GM18861 (cell line): ENCODE results near the gene PGD.
"Not testable (repeated sequence)": the region's sequence is repeated elsewhere in the genome, so short reads cannot be mapped to it uniquely, and the experiment has no call there.

Experiments used
- ATAC-seq: cut with Tn5 transposase; IDR thresholded peaks from one replicate; pipeline ENCODE4 v1.9.1; 2021; ENCODE audit not compliant: unreplicated experiment

Gene PGD

DNA sequence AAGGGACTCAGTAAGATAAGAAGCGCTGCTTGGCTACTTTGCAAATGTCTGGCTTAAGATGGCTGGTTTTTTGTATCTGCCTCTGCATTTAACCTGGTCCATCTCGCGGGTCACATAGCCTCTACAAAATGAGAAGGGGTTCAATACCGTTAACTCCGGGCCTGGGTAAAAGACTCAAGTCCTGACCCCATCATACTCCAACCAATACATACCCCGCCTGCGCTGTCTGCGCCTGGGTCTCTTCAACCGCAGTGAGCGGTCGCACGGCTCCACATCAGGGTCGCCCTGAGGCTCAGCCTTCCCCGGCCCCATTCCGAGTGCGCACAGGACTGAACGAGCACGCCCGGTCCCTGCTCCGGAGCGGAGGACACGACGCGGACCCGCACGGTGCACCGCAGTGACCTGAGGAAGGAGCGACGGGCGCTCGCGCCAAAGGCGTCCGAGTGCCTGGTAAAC is 558 bp upstream of the PGD start:
- no peak for ATAC-seq

DNA sequence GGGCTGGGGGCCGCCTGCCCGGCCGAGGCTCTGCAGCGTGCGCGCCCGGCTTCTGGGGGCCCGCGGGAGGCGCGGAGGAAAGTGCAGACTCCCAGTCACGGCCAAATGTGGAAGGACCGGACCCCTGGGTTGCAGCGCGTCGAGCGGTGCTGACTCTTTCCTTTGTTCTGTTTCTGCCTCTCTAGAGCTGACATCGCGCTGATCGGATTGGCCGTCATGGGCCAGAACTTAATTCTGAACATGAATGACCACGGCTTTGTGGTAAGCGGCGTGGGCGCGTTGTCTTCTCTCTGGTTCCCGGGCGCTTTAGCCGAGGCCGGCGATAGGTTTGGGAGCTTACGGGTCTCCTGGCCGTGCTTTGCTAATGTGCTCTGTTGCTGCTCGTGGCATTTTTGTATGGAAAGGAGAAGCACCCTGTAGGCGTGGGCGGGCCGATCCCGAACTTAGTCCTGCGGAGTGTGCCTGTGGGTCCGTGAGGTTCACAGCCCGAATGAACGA is 629 bp downstream of the PGD start:
- no peak for ATAC-seq

DNA sequence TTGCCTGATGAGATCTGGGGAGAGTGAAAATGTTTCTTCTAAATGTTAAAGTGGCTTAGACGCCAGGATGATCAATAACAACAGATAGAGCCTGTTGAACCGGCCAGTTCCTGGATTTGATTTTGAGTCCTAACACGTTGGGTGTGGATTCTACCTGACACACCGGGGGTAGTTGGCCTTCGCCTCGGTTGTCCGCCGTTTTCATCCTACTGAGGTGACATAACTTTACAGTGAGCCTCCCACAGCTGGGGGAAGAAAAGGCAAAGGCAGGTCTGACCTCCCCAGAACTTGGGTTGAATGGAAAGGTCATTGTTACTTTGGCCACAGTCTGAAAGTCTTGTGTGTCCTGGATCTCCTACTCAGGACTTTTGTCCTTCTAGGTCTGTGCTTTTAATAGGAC is 1.1 kb downstream of the PGD start:
- no peak for ATAC-seq

DNA sequence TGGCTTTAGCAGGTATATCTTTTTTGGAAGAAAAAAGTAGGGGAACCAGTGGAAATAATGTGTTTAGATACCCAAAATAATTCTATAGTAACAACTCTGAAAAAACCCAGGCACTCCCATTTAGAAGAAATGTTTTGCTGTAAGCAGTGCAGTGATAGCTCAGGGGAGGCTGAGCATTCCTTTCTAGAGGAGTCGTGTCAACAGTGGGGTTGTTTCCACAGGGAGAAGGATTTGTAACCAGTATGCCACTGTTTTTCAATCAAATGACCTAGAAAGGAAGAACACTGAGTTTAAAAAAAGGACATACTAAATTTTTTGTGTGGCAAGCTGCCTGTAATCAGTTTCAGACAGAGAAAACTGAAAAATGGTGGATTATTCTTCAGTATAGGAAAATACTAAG is 2.4 kb downstream of the PGD start:
- no peak for ATAC-seq

DNA sequence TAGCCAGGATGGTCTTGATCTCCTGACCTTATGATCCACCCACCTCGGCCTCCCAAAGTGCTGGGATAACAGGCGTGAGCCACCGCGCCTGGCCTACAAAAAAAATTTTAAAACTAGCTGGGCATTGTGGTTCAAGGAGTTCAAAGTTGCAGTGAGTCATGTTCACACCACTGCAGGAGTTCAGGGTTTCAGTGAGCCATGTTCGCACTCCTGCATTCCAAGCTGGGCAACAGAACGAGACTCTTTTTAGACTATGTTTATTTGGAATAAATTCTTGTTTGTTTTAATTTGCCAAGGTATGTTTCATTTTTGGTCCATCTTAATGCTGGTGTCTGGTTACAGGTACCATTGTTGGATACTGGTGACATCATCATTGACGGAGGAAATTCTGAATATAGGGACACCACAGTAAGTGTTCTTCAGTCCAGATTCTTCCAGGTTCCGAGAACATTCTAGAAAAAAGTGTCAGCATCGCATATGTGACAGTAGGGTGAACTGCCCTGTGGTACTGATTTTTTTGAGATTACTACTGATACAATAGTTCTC is 3.9 kb downstream of the PGD start:
- no peak for ATAC-seq

DNA sequence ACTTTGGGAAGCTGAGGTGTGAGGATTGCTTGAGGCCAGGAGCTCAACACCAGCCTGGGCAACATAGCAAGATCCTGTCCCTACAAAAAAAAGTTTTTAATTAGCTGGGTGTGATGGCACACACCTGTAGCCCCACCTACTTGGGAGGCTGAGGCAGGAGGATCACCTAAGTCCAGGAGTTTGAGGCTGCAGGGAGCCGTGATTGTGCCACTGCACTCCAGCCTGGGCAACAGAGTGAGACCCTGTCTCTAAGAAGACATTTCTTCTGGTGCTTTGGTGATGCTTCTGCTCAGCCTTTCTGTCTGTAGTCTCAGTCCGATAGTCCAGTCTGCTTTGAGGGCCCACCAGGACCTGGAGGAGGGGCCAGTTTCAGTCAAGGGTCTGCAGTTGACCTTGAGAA is 8.3 kb downstream of the PGD start:
- ATAC-seq = no peak

DNA sequence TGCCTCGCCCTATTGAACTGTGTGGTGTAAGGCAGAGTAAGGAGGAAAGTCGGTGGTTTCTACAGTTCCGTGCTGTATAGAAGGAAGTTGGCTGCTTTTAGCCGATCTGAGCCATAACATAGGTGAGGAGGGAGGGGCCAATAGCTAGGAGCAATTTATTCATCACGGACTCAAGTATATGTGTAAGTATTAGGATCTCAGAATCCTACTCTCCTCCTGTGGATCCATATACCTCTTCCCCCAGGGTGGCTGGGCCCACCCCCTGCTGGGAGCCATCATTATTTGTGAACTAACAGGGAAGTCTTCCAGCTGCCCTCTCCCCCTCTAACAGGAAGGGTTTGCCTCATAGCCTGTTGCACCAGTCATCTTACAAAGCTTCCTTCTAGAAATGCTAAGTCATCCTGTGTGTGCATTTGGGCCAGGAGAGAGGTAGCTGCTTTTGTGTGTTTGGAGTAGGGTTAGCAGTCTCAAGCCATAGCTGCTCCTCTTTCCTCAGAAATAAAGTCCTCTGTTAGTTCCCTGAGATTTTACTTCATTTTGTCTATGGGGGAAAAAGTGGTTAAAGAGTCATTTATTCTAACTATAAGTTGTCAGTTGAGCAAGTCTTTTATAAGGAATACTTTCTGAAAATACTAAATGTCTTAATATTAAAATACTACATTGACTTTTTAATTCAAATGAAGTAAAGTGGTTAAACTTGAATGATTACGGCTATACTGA is 16.5 kb downstream of the PGD start:
- no peak for ATAC-seq

DNA sequence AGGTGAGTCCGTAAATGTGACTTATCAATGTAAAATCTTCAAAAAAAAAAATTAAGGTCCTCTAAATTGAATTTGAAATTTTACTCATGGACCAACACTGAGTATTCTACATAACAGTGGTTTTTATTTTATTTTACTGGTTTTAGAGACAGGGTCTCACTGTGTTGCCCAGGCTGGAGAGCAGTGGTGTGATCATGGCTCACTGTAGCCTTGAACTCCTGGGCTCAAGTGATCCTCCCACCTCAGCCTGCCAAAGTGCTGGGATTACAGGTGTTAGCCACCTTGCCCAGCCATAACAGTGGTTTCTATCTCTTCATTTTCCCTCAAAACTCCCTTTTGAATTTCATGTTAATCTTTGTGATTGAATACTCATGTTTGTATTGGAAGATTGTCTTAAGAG is 17.1 kb downstream of the PGD start:
- ATAC-seq = not testable (repeated sequence)

DNA sequence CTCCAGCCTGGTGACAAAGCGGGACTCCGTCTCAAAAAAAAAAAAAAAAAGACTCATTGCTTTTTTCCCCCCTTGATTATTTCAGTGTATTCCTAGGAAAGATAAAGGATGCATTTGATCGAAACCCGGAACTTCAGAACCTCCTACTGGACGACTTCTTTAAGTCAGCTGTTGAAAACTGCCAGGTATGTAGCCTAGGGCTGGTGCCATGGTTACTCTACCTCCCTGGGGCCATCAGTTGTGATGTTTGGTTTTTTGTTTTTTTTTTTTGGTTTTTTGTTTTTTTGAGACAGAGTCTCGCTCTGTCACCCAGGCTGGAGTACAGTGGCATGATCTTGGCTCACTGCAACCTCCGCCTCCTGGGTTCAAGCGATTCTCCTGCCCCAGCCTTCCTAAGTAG is 19.9 kb downstream of the PGD start:
- ATAC-seq = not testable (repeated sequence)

DNA sequence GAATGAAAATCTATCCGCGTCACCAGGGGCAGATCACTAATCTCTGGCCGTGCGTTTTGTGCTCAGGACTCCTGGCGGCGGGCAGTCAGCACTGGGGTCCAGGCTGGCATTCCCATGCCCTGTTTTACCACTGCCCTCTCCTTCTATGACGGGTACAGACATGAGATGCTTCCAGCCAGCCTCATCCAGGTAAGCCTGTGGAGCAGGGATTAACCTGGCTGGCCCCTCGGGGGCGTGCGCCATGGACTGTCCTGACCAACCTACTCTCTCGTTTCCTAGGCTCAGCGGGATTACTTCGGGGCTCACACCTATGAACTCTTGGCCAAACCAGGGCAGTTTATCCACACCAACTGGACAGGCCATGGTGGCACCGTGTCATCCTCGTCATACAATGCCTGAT is 20.5 kb downstream of the PGD start:
- ATAC-seq = no peak

DNA sequence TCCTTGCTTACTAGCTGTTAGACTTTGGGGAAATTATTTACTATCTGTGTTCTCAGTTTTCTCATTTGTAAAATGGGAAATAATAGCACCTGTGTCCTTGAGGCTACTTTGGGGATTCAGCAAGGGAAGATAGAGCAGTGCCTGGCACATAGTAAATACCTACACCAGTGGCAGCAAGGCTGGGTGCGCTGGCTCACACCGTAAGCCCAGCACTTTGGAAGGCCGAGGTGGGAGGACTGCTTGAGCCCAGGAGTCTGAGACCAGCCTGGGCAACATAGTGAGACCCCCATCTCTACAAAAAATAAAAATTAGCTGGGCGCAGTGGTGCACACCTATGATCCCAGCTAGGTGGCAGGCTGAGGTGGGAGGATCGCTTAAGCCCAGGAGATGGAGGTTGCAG is 22.8 kb downstream of the PGD start:
- no peak for ATAC-seq

DNA sequence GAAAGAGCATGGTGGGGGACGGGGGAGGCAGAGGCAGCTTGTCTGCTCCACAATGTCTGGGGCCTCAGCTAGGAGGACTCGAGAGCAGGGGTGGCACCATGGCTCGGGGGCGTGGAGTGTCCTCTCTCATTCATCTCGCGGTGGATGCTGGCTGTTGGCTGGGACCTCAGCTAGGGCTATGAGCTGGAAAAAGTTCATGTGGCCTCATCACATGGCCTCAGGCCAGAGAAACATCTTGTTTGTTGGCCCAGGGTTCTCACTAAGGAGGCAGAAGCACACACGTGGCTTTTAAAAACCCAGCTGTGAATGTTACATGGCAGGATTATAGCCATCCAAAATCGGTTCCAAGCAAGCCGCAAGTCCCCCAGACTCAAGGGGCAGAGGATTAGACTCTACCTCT is 25.2 kb downstream of the PGD start:
- ATAC-seq = no peak

DNA sequence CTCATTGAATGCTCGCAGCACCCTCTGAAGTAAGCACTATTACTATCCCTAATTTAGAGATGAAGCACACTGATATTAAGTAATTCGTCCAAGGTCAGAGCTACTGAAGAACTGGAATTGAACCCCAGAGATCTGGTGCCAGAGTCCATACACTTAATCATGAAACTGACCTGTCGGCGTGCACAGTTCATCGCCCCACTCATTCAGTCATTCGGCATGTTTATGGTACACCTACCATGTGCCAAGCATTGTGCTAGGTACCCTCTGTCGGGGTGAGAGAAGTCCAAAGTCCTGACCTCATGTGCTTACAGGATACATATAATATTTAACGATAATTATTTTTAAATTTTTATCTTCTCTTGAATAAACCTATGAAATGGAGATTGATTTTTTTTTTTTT is 25.8 kb downstream of the PGD start:
- no peak for ATAC-seq

DNA sequence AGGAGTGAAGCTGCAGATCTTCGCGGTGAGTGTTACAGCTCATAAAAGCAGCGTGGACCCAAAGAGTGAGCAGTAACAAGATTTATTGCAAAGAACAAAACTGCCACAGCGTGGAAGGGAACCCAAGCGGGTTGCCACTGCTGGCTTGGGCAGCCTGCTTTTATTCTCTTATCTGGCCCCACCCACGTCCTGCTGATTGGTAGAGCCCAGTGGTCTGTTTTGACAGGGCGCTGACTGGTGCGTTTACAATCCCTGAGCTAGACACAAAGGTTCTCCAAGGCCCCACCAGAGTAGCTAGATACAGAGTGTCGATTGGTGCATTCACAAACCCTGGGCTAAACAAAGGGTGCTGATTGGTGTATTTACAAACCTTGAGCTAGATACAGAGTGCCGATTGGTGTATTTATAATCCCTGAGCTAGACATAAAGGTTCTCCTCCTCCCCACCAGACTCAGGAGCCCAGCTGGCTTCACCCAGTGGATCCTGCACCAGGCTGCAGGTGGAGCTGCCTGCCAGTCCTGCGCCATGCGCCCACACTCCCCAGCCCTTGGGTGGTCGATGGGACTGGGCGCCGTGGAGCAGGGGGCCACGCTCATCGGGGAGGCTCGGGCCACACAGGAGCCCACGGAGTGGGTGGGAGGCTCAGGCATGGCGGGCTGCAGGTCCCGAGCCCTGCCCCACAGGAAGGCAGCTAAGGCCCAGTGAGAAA is 27.1 kb downstream of the PGD start:
- not testable (repeated sequence) for ATAC-seq

DNA sequence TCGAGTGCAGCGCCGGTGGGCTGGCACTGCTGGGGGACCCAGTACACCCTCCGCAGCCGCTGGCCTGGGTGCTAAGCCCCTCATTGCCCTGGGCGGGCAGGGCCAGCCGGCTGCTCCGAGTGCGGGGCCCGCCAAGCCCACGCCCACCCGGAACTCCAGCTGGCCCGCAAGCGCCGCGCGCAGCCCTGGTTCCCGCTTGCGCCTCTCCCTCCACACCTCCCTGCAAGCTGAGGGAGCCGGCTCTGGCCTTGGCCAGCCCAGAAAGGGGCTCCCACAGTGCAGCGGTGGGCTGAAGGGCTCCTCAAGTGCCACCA is 27.6 kb downstream of the PGD start:
- not testable (repeated sequence) for ATAC-seq

DNA sequence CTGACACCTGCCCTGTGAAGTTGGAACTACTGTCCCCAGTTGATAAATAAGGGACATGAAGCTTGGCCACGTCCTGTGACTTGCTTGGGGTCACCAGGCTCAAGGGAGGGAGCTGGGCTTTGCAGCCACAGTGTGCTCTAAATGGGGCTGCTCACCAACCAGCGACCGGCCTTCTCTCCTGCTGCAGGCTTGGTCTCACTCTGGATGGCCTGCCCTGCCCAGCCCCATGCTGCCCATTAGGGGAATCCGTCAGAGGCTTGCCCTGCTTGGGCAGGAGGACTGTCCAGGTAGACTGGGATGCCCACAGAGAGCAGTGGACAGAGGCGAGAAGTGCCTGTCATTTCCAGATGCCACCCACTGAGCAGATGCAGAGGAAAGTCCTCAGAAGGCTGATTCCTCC is 30.1 kb downstream of the PGD start:
- no peak for ATAC-seq

DNA sequence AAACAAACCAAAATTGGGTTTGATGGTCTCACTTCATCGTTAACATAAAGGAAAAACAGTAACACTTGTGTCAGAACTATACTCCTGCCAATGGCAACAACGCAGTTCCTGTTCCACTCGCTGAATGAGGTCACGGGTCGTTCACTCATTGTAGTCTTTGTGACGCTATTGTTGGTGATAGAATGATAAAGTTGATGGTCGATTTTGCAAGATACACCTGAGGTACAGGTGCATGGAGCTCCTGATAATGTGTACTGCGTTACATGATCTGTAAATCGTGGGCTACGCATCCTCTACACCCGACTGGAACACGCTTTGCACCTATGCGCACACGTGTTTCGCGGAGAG is 31.0 kb downstream of the PGD start:
- ATAC-seq = peak; percentile 15

DNA sequence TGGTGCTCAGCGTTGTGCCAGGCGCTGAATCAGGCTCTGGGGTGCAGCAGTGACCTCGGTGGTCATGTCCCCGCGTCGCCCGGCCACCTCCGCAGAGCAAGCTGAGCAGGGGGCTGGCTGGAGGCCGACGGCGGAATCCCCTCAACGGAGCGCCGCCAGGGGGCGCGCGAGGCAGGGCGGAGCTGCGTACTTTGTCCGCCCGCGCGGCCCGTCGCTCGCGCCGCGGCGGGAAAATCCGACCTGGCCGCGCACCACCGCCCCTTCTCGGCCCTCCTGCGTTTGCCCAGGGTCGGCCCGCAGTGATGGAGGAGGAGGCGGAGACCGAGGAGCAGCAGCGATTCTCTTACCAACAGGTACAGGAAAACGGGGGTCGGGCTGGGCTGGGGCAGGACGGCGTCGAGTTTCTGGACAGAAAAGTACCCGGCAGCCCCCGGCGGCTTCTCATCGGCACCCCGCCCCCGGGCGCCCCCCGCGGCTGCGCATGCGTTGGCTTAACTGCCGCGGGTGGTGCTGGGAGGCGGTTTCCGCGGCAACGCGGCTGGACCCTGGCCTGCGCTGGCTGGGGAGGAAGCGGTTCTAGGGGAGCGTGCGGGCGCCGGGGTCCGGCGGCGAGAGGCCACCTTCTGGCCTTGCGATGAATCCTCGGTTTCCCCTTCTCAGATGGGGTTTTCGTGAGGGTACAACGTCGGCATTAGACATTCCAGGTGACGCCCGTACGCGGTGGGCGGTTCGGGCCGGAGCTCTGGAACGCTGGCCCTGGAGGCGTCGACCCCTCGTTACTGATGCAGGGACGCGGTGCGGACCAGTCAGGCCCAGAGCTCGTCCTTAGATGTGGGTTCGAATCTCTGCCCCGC is 31.6 kb downstream of the PGD start, which contains the start of gene CENPS:
Gene CENPS (plus strand): TSS at position 218 of the 854 bp plus-strand sequence. CDS start 85 bp downstream, at position 303.
- peak; percentile 76 for ATAC-seq

DNA sequence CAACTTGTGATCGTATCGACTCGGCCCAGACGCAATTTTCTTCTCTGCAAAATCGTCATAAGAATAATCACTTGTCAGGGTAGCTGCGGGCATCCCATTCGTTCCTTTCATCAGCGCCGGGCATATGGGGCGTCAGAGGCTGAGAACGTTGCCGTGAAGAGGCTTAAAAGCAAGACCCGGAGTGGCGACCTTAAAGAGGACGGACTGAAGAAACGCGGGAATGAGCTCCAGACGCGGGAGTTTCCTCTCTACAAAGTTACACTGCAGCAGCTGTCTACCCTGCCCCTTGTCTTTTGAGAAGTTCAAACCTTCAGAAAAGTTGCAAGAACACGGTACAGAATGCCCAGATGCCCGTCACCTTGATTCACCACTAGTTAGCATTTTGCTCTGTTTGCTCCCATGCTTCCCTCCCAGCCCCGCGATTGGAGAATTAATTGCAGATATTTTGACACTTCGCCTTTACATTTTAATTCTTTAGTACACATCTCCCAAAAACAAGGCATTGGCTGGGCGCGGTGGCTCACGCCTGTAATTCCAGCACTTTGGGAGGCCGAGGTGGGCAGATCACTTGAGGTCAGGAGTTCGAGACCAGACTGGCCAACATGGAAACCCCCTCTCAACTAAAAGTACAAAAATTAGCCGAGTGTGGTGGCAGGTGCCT is 32.3 kb downstream of the PGD start:
- ATAC-seq = no peak

DNA sequence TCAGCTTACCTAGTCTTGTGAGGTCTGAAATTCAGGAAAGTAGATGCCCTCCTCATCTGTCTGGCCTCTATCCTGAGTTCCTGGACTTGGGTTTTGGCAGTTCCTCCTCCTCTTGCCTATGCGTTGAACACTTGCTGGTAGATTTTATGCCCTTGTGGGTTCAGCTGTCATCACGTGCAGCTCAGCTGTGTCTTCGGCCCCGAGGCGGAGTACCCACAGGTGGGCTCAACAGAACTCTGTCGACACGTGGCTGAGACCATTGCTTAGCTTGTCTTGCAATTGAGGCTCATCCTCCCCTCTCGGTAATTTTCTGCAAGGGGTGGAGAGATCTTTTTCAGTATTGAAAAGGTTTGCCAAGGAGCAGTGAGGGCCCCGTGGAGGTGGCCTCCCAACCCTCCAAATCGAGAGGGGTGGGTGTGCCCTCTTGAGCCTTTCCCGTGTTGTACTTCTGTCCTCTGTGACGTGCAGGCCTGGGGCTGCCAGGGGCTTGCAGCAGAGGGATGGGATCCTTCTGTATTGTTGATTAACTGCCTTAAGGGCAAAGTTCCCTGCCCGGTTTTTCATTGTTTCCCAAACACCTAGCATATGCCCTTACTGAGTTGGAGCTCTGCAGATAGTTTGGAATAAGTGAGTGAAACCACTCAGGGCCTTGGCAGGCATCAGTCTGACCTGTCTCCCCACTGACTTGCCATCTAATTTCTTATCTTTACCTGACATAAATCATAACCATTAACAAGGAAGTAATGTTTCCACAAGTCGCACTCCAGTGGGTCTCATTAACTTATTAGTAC is 34.2 kb downstream of the PGD start:
- ATAC-seq = no peak
